Ecto neural progenitor cell (in vitro differentiated cells): ENCODE data around the gene NPLOC4.

Source experiments
- DNase-seq: peaks from one replicate; pipeline ENCODE4 v3.0.0-alpha.2; 2018; ENCODE audit warnings: low spot score

Gene NPLOC4

DNA sequence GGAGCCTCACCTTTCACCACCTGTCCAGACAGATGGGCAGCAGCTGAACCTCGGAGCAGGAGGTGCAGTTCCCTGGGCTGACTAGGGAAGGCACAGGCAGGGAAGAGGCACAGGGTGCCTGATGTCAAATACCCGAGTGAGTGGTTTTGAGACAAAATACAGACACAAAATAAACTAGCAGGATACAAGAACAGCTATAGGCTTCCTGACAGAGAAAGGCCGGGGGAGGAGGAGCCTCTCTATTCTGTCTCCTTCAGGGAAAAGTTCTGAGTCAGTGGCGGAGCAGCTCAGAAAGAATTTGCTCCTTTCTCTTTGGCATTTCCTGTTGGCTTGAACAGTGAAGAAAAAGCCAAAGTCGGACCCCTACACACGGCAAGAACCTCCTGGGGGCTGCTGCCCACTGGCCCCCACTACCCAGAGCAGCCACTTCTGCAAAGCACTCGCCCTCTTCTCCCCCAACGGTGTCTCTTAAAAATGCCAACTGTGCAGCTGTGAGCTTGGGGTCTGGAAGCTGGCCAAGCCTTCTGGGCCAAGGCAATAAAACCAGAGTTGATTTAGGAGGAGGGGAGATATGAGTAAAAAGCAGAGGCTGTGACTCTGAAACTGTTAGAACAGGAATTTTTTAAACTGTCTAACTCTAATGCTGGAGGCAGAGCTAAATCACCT is 70.3 kb downstream of the NPLOC4 start:
- DNase-seq, result no peak

DNA sequence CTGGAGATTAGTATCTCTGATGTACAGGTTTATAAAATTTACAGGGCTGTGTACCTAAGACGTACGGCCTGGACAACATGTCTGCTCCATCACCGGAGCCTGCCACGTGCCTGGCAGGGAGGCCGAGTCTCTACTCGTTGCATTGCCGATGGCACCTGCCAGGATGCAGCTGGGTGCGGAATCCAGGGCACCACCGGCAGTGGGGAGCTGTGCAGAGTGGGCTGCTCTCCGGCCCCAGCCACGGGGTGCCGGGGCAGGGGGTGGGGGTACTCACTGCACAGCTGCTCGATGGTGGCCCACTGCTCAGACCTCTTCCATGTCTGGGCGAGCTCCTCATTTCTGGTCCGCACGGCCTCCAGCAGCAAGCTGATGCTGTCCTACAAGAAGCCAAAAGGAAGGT is 71.7 kb downstream of the NPLOC4 start:
- DNase-seq, result no peak

DNA sequence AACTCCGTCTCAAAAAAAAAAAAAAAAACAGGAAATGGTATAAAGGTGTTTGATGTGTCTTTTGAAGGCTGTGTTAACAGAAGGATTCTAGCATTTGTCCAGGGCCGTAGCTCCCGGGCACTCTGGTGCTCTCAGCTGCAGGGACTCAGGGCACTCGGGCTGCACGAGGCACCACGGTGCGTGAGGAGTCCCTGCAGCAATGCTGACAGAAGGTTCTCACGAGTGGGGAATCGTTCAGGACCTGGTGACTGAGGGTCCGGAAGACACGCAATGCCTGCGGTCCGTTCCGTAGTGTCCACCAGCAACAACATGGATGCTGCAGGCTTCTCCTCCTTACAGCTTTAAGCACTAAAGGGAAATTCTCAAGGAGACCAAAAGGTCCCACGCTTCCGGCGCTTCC is 72.1 kb downstream of the NPLOC4 start:
- DNase-seq, result no peak

DNA sequence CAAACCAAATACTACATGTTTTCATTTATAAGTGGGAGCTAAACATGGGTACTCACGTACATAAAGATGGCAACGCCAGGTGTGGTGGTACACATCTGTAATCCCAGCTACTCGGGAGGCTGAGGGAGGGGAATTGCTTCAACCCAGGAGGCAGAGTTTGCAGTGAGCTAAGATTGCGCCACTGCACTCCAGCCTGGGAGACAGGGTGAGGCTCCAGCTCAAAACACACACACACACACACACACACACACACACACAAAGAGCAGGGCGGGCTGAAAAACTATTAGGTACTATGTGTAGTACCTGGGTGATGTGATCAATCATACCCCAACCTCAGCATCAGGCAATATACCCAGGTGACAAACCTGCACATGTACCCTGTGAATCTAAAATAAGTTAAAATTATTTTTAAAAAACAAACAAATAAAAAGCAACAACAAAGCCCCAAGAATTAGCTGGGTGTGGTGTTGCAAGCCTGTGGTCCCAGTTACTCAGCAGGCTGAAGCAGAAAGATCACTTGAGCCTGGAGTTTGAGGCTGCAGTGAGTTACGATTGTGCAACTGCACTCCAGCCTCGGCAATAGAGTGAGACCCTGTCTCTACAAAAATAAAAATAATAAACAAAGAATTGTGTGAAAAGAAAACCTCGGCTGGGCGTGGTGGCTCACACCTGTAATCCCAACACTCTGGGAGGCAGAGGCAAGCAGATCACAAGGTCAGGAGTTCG is 72.9 kb downstream of the NPLOC4 start:
- DNase-seq, result no peak

DNA sequence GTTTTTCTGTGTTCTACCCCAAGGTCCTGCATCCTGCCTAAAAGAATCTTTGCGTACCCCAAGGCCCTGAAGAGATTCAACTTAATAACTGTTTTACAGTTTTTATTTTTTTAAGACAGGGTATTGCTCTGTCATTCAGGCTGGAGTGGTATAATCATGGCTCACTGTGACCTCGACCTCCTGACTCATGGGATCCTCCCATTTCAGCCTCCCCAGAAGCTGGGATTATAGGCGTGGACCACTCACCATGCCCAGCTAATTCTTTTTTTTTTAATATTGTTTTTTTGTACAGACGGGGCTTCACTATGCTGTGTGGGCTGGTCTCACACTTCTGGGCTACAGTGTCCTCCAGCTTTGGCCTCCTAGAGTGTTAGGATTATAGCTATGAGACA is 75.4 kb downstream of the NPLOC4 start:
- no peak for DNase-seq

DNA sequence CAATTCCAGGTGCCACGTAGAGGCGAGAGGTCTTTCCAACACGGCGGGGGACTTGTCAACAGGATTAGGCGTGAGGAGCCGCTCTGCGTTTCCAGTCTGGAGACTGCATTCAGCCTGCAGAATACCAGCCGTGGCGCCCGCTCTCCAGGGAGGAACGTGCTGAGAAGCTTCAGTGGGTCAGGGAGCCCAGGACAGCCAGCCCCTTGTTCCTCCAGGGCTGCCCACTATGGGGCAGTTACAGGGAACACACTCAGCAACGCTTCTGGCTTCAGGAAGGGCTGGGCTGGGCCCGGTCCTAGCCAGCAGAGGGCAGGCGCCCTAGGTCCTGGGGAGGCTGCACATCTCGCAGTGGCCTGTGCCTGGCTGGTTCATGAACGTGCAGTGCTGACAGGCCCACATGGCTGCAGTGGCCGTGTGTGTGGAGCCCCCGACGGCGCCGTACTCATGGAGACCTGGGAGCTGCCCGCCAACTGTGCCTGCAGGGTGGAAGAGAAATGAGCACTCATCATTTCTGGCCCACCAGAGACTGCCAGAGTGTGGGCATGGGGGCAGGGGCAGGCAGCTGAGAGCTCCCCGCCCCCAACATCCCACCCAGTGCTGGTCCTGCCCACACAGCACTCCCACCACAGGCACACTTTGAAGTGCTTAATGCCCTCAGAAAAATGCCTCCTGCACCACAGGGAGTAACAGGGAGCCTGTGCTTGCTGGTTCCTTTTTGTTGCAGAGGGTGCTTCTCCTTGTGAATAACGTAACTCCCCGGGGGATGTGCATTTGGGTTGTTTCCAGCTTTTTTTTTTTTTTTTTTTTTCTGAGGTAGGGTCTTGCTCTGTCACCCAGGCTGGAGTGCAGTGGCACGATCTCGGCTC is 77.7 kb downstream of the NPLOC4 start:
- DNase-seq, result no peak

DNA sequence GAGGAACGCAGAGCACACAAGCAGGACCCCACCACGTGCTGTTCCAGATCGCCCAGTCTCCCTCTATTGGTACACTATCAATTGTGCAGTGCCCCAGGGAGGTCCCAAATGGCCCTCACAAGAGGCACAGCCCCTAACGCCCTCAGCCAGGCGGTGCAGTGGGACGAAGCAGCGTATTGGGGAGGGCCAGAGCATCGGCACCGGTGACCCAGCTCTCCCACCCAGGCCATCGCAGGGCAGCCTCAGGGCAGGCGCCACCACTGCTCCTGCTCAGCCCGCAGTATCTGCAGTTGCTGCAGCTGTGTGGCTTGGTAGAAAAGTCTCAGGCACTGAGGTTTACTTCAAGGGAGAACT is 78.8 kb downstream of the NPLOC4 start:
- no peak for DNase-seq

DNA sequence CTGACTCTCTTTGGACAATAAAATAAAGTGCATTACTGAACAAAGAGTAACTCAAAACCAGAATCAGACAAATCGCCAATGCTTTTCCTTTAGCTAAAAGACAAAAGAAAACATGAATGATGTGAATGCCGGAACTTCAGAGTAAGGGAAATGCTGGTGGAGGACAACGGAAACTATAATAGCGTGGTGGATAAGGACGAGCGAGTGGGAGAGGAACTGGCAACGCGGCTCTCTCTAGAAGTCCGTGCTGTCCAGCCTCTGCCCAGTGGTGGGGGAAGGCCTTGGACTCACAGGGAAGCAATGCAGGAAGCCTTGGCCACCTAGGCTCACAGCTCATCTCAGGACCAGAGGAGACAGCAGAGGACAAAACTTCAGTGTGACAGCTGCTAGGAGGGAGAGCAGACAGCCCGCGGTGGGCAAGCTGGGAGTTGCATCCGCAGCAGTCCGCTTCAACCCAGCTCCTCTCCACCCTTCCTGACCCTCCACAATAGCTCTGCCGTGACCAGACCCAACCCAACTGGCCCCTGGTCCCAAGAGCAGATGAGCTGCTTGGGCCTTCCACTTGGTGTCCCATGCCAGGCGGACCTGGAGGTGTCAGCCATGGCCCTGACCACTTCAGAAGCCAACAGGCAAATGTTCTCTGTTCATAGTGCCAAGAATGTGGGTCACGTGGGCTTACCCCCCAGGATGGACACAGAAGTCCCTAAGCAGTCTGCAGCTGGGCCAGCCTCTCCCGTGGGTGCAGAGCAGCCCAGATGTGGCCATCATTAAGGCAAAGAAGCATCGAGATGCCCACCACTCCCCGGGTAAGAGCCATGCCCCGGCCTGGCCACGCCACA is 79.4 kb downstream of the NPLOC4 start:
- no peak for DNase-seq

DNA sequence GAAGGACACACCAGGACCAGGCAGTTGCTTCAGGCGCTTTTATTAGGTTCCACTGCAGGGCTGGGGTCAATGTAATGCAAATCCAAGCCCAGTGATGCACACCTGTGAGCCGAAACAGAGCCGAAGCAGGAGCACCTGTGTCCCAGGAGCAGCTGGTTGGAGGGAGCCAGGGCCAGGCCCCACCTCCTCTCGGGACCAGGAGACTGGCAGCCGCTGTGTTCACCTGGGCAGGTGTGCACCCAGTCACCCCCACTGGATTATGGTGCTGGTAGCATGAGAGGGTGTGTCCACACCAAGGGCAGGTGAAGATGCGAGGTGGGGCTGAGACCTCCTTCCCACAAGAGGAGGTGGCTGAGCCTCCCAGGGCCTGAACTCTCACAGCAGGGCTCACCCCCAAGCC is 80.0 kb downstream of the NPLOC4 start:
- no peak for DNase-seq

DNA sequence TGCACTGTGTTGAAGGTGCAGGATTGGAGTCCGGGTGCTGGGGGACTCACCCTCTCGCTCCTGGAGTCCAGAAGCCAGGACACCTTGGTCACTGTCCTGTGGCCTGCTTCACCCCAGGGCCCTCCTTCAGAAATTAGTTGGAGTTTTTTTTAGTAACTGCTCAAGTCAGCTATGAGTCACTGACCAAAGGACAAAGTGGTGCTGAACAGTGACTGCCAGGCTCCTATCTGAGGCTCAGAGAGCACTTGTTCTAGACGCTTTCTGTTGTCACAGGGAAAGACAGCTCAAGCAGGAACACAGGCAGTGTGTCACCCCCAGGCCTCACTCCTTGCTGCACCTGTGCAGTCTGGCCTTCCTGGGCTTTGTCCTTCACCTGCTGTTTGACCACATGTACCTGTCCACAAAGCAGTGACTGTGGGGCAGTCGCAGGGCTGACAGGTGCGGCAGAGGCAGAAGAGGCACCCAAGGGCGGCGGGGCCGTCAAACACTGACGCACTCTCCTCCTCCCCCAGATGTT is 80.7 kb downstream of the NPLOC4 start:
- no peak for DNase-seq

DNA sequence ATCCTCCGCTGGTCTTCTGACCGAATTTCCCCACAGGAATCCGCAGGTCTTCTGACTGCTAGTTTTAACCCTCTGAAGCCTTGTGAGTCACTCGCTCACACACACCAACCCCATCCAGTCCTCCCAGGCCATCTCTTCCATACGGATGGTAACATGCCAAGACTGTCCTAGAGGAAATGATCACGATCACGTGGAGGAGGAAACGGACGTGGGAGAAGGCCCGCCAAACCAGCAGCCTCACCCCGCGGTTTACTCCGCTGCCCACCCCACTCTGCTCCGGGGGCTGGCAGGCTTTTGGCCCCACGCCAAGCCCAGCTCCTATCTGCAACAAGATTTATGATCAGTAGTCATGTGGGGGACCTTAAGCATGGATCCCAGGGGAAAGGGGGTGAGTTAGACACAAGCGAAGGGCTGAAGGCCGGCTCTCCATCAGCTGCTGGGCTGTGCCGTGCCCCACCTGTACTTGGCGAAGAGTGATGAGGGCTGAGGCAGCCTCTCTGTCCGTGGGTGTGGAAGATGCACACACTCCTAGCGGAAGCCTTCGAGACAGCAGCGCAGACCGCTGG is 83.2 kb downstream of the NPLOC4 start:
- DNase-seq, result no peak

DNA sequence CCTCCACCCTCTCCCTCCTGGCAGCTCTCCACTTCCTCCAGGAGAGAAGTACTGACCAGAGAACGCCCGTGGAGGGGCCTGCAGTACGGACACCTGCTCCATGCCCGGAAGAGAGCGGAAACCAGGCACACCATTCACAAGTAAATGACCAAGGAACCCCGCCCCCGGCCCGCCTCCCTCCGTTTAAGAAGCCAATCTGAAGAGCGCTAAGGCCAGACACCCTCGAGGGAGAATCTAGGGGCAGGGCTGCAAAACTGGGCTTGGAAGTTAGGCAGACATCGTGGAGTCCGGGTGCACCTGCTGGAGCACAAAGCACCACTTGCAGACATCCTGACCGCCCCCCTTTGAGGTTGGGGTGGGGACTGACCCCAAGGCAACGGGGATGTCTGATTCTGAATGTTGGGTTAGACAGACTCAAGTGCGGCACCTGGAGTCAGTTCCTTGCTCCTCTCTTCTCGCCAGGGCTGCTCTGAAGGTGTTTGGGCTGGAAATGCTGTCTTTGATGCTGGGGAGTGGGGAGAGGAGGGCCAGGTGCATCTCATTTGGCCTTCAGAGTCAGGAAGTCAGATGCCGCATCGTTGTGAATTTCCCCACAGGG is 83.8 kb downstream of the NPLOC4 start:
- DNase-seq, result peak; percentile 92

DNA sequence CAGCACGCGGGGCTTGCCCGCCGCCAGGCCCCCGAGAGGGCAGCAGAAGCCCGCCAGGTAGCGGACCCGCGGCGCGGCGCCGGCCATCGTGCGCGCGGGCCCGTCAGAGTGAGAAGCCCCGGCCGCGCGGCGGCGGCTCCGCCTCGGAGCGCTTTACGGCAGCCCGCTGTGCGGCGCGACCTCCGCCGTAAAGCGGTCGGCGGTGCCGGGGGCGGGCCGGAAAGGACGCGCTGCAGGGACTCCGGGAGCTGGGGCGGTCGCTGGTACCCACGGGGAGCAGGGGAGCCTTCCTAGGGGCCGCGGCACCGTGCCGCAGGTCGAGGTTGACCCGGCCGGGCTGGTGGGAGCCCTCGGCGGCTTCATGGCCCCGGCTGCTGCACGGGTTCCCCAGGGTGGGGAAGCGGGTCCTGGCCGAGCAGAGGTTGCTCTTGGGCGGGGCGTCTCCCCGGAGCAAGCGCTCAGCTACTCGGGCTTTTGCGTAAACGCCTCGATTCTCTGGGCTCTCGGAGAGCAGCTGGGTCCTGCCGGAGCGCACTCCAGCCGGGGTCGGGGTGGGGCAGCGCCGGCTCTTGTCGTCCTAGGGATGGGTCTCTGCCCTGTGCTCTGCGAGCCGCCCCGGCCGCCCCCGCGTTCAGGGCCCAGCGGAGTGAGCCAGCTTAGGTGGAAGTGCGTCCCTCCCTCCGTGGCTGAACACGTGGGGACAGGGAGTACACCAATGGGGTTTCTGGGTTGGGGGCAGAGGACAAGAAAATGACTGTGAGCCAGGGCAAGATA is 84.5 kb downstream of the NPLOC4 start, which contains the start of gene FAAP100:
Gene FAAP100 (minus strand): TSS at position 110 of the 774 bp plus-strand sequence. CDS start 23 bp downstream, at position 87.
- DNase-seq, result peak; percentile 93

DNA sequence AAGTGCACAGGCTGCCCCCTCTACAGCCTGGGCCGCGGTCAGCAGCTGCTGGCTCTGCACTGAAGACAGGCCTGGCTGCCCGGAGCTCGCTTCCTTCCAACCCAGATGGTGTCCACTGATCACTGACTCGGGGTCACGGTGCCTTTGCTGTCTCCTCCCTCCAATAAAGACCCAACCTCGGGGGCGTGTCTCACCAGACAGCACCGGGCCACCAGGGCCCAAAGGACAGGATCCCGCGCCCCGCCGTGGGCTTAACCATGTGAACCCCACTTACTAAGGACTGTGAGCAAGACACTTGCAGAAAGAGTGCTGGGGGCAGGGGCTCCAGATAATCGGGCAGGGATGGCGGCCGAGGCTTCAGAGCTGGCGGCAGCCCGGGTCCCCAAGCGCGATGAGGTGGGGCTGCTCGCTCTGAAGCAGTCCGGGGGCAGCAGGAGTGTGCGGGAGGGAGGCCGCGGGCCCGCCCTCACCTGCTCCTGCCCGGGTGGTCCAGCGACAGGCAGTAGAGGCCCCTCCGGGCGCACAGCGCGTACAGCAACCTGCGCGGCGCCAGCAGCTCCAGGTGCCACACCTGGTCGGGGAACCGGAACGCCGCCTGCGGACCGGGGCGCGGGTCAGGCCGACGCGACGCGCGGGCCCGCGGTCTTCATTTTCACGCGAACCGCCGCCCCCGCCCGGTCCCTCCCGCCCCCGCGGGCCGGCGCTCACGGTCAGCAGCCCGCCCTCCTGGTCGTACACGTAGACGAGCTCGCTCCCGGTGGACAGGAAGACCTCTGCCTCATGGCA is 85.3 kb downstream of the NPLOC4 start:
- DNase-seq, result peak; percentile 76

DNA sequence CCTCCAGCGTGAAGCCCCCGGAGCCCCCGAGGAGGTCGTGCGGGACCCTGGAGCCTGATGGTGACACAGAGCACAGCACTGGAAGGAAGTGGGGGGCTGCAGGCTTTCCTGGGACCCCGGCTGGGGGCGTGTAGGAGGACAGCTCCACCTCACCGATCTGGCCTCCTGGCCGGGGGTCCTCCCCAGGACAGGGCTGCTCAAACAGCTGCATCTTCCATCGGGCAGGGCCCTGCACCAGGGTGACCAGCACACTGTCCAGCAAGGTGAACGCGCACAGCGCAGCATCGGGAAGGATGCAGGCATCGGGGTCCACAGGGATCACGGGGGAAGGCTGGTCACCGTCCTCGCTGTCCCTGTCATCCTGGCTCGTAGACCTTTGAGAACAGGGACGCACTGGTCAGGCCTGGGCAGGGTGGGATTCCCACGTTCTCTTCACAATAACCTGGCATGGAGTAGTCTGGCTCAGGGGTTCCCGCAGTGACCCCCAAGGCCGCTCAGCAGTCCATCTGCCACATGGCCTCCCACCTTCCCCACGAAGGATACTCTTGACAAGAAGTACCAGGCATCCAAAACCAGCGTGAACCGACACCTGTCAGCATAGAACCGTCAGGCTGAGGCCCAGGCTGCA is 86.0 kb downstream of the NPLOC4 start:
- no peak for DNase-seq

DNA sequence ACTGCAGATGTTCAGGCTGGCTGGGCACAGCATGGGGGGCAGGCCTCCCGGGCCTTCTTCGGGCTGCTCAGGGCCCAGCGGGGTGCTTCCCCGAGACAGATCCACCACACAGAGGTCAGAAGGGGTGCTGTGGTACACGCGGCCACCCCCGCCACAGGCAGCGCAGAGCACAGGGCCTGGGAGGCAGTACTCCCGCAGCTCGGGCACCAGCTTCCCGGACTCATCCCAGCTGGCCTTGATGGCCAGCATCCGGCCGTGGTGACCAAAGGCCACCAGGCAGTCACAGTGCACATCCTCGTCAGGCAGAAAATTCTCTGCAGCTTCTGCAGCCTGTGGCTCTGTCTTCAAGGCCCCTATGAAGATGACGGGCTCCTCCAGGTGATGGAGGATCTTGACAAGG is 86.6 kb downstream of the NPLOC4 start:
- no peak for DNase-seq

DNA sequence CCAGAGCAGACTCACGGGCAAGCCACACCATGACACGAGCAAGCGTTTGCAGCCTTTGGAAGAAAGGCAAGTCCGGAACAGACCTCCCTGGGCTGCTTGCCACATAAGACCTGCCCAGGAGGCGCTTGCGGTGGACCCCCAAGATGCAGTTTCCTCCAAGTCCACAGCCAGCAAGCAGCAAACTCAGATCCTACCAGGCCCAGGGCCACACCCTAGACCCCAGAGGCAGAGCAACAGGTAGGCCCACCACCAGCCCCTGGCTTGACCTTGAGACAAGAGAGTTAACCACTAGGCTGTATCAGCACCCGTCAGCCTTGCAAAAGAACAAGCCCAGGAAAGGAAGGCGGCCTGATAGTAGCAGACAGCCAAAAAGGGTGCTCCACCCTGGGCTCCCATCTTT is 87.1 kb downstream of the NPLOC4 start:
- no peak for DNase-seq

DNA sequence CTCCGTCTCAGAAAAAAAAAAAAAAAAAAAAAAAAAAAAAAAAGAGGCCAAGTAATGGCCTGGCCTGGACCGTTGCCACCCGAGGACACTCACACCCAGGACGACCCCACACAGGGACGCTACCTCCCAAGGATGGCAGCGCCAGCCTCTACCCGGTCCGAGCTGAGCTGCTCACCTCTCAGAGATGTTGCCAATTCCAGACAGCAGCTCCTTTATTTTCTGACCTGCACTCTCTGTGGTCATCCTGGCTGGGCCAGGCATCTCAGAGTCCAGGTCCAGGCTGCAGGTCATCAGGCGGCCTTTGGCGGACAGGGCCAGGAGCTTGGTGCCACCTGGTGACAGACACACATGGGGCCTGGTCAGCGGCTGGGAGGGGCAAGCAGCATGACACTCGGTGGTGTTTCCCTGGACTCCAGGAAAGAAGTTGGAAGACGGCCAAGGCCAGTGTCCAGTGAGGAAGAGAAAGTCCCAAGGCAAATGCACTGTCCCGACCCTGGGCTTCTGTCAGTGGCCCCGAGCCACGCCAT is 87.8 kb downstream of the NPLOC4 start:
- DNase-seq, result no peak

DNA sequence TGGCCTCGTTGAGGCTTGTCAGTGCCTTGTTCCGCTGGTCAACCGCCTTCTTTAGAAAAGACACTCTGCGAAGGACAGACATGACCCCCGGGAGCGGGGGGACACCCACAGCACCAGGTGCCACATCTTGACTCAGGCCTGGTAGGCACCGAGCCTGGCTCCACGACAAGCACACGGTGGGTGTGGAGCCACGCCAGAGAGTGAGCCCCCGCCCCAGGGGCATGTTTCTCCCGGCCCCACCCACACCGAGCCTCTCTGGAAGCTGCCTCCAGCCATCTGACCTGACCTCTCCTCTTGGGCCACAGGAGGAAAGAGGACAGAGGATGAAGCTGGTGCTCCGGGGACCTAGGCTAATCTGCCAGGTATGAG is 89.3 kb downstream of the NPLOC4 start:
- no peak for DNase-seq
